LNCaP clone FGC (cell line): Measurements from ENCODE around the gene ASTN2.
A peak's percentile ranks its signal among the peaks of the same experiment; 100 is the strongest.

Experiments used
- DNase-seq: peaks from one replicate; pipeline ENCODE4 v3.0.0-alpha.2; 2011; ENCODE audit warnings: low read depth
- H3K4me3 ChIP-seq: 2 replicates; pipeline ENCODE4 v1.5.1; 2011; ENCODE audit warnings: mild to moderate bottlenecking, low read depth, low read length, control low read depth
- TF ChIP-seq, protein P1 (sequence below): IDR thresholded peaks from 2 replicates; pipeline ENCODE4 v1.5.1; 2012; ENCODE audit warnings: mild to moderate bottlenecking; ENCODE audit not compliant: control insufficient read depth, insufficient read depth; ENCODE audit errors: extremely low read depth

Gene ASTN2

DNA sequence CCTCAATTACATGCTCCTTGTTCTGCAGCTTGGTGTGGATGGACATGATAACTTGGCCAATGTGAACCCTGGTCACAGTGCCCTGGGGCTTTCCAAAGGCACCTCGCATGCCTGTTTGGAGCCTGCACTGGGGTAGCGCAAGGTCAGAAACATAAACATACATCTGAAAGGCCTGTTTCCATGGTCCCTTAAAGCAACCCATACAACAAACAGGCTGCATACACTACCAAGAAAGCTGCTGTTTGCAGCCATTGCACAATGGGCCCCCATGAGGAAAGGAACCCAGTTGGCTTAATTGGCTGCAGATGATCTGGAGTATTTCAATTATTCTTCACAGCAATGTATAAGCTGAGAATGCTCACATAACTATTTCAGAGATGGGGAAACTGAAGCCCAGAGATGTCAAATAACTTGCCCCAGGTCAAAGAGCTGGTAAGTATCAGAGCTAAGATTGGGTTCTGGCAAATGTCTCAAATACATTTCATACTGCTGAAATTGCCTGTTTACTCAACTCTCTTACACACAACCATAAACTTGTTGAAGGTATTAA, 233.9 kb downstream of the ASTN2 start:
- no peak overlapping the region for H3K4me3 ChIP-seq
- no peak for DNase-seq
- TF ChIP-seq, protein P1, sequence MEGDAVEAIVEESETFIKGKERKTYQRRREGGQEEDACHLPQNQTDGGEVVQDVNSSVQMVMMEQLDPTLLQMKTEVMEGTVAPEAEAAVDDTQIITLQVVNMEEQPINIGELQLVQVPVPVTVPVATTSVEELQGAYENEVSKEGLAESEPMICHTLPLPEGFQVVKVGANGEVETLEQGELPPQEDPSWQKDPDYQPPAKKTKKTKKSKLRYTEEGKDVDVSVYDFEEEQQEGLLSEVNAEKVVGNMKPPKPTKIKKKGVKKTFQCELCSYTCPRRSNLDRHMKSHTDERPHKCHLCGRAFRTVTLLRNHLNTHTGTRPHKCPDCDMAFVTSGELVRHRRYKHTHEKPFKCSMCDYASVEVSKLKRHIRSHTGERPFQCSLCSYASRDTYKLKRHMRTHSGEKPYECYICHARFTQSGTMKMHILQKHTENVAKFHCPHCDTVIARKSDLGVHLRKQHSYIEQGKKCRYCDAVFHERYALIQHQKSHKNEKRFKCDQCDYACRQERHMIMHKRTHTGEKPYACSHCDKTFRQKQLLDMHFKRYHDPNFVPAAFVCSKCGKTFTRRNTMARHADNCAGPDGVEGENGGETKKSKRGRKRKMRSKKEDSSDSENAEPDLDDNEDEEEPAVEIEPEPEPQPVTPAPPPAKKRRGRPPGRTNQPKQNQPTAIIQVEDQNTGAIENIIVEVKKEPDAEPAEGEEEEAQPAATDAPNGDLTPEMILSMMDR, result no peak

DNA sequence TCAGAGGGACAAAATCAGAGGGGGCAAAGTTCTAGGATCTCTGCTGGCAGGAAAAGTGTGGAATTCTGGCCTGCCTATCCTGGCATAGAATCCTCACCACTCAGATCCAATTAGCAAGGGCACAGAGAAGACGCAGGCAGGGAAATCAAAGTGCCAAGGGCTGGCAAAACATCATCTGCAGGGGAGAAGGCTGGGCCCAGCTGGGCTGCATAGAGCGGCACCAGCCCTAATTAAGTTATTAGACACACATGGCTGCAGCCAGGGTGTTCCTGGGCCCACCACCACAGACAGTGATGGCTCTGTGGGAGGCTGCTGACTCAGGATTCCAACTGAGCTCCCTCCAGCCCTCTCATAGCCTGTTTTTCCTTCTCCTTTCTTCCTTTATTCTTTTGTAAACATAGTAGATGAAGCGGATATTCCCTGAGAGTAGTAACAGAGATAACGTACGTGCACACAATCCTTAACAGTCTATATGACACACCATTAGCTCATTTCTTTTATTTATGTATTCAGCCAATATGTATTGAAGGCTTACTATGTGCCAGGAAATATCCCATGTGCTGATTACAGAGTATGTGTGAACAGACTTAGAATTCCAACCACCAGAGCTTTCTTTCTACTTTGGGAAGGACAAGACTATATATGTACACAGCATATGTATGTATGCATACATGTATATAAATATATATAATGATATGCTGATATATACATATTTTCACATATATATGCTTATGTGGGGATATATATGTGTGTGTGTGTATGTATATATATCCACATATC, 236.1 kb downstream of the ASTN2 start:
- DNase-seq, result no peak

DNA sequence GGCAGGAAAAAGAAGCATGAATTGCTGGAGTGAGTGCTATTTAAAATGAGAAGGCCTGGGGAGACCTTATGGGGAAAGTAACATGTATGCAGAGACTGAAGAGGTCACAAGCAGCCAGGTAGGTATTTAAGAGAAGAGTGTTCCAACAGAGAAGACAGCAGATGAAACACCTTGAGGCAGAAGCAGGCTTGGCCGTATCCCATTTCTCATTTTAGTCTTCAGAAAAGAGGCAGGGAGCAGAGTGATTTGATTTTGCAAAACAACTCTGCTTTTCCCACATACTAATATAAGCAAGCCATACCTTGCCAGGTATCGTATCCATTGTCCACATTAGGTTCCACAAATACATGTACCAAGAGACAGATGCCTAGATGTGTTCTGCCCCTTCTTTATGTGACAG, 244.3 kb downstream of the ASTN2 start:
- no peak overlapping the region for H3K4me3 ChIP-seq
- no peak for DNase-seq
- TF ChIP-seq, protein P1, result no peak

More for the DNA sequence above, 236.1 kb downstream of the ASTN2 start:
- TF ChIP-seq, protein P1, result no peak
- no peak overlapping the region for H3K4me3 ChIP-seq

DNA sequence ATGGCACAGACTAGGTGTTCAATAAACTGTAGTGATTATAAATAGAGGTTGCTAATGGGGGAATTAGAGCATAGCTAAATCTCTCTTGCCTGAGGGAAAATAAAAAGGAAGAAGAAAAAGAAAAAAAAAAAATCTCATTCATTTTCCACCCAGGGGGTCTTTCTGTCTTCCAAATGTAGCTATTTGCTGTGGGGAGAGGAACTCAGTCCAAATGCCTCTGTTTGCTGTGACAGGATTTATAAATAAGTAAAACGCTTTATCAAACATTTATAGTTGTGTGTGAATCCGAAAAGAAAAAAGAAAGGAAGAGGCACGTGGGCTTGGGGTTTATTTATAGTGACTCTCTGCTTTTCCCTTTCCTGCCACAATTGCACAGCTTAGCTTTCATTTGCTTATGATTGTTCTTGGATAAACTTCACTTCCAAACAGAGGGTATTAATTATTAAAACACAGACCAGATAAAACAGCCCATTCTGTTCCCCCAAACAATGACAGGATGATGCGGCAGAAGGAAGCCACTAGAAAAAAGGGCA, 245.7 kb downstream of the ASTN2 start:
- H3K4me3 ChIP-seq, result no peak overlapping the region
- DNase-seq, result no peak

DNA sequence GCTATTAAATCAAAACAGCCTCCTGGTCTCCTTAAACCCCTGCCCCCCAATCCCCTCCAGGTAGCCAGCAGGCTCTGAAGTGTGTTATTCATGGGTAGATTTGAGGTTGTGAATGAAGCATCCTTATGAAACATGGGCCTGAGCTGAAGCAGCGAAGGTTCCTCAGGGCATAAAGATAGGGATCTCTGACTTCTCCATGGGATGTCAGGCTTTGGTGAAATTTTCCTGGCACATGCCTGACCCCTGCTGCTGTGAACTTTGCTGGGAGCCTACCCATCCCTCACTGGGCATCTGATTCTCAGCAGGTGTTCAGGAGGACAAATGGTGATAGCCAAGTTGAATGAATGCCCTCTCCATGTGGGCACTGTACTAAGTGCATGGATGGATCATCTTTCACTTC, 250.3 kb downstream of the ASTN2 start:
- TF ChIP-seq, protein P1, result no peak
- H3K4me3 ChIP-seq, result no peak overlapping the region
- DNase-seq, result no peak

More for the DNA sequence above, 245.7 kb downstream of the ASTN2 start:
- TF ChIP-seq, protein P1, result no peak

DNA sequence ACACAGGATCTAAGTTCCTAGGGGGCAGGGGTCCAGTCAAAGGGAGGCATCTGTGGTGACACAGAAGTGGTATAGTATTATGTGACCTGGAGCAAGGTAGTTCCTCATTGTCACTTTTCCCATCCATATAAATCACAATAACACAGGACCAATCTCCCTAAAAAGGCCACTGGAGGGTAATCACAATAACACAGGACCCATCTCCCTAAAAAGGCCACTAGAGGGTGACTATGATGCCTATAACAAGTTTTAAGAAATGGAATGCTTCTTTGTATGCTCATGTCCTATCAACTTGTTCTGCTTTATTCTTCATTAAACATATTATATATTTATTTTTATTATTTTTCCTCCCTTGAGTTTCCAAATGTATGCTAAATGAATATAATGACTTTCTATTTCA, 254.6 kb downstream of the ASTN2 start:
- no peak for DNase-seq
- TF ChIP-seq, protein P1, result peak; percentile 30; the same call in 1 of the 2 replicates

More for the DNA sequence above, 254.6 kb downstream of the ASTN2 start:
- no peak overlapping the region for H3K4me3 ChIP-seq
